HG03565 (cell line): ENCODE results near the gene SHROOM4.

ENCODE experiments used
- ATAC-seq: cut with Tn5 transposase; IDR thresholded peaks from one replicate; pipeline ENCODE4 v1.9.1; 2021; ENCODE audit warnings: mild to moderate bottlenecking, moderate library complexity; ENCODE audit not compliant: unreplicated experiment

SHROOM4 gene, protein sequence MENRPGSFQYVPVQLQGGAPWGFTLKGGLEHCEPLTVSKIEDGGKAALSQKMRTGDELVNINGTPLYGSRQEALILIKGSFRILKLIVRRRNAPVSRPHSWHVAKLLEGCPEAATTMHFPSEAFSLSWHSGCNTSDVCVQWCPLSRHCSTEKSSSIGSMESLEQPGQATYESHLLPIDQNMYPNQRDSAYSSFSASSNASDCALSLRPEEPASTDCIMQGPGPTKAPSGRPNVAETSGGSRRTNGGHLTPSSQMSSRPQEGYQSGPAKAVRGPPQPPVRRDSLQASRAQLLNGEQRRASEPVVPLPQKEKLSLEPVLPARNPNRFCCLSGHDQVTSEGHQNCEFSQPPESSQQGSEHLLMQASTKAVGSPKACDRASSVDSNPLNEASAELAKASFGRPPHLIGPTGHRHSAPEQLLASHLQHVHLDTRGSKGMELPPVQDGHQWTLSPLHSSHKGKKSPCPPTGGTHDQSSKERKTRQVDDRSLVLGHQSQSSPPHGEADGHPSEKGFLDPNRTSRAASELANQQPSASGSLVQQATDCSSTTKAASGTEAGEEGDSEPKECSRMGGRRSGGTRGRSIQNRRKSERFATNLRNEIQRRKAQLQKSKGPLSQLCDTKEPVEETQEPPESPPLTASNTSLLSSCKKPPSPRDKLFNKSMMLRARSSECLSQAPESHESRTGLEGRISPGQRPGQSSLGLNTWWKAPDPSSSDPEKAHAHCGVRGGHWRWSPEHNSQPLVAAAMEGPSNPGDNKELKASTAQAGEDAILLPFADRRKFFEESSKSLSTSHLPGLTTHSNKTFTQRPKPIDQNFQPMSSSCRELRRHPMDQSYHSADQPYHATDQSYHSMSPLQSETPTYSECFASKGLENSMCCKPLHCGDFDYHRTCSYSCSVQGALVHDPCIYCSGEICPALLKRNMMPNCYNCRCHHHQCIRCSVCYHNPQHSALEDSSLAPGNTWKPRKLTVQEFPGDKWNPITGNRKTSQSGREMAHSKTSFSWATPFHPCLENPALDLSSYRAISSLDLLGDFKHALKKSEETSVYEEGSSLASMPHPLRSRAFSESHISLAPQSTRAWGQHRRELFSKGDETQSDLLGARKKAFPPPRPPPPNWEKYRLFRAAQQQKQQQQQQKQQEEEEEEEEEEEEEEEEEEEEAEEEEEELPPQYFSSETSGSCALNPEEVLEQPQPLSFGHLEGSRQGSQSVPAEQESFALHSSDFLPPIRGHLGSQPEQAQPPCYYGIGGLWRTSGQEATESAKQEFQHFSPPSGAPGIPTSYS (N-terminal part only)

DNA sequence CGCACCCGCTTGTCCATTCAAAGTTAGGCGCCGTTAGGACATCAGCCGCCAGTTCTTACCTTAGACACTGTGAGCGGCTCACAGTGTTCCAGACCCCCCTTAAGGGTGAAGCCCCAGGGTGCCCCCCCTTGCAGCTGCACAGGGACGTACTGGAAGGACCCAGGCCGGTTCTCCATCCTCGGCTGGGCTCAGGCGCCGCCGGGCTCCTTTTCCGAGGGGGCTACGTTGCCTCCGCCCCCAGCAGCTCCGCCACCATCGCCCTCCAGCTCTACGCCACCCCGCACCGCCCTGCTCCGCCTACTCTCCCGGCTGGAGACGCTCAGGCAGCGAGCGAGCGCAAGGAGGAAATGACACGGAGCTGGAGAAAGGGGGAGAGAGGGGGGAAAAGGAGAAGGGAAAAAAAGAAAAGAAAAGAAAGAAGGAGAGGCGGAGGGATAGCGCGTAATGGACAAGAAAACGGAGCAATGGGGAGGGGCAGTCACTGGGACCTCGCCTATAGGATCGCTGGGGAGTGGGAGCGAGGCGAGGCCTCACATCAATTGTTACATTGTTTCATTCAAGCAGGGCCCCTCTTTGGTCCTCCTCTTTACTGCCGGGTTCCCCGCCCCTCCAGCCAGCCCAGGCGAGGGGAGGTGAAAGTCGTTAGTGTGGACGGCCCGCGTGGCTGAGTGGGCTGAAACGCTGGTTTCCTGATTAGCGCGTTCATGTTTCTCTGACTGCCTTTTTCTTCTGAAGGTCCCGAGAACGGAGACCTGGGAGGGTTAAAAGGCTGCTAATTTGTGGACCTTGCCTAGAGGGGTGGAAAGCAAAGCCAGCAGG lies at the start of gene SHROOM4:
Gene SHROOM4 (minus strand): TSS at position 352 of the 819 bp plus-strand sequence. CDS start 176 bp downstream, at position 176.
- ATAC-seq: no peak

DNA sequence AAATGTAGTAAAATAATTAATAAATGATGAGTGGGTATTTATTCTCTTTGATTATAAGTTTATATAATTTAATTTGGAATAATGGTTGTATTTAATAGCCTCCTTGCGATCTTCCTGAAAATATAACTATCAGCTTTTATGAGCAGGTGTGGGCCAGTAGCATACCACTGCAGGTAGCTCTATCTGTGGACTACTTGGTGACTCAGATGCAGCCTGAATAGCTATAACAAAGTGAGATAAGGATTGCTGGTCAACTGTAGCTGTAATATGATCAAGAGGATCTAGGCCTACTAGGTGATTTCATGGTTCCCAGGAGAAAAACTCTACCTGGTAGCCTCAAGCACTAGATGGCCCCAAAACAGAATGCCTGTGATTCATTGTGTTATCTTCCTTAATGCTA lies 49.5 kb upstream of the SHROOM4 start:
- ATAC-seq: no peak

DNA sequence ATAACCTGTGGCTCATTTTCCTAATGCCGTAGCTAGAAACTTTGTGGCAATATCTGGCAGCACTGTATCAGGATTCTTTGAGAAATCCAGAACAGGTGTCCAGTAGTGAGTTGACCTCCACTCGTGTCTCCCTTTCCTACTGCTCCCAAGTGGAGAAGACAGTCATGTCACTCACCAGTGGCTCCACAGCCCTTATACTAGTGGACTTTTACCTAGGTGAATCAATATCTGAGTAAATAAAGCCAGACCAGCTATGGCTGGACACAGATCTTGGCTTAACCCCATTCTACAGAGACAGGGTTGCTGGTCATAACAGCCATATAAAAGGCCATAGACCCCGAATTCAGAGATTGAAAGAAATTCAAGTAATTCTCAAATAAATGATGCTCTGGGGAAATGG lies 46.5 kb upstream of the SHROOM4 start:
- no peak for ATAC-seq

DNA sequence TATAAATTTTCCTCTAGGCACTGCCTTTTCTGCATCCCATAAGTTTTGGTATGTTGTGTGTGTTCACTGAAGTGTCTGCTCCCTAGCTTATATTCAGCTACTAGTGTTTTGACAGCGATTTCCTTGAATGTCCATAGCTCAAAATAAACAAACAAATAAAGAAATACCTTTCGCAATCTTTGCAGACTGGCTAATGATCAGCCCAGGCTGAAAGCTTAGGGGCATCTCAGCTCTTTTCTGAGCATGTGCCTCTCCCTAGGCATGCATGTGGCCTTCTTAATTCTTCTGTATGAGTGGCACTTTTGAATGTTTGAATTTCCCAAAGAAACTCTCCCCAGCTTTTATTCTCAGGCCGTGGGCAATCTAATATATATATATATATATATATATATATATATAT lies 44.6 kb upstream of the SHROOM4 start:
- ATAC-seq: no peak

DNA sequence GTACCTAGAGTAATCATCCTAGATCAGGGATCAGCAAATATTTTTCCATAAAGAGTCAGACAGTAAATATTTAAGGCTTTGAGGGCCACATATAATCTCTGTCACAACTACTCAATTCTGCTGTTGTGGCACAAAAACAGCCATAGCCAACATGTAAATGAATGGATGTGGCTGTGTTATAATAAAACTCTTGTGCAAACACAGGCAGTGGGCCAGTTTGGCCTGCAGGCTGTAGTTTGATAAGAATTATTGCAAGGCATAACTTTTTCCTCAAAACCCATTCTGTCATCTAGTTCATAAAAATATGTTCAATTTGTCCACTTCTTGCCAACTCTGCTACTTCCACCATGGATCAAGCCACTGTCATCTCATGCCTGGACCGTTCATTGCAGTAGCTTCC lies 39.4 kb upstream of the SHROOM4 start:
- ATAC-seq: no peak

DNA sequence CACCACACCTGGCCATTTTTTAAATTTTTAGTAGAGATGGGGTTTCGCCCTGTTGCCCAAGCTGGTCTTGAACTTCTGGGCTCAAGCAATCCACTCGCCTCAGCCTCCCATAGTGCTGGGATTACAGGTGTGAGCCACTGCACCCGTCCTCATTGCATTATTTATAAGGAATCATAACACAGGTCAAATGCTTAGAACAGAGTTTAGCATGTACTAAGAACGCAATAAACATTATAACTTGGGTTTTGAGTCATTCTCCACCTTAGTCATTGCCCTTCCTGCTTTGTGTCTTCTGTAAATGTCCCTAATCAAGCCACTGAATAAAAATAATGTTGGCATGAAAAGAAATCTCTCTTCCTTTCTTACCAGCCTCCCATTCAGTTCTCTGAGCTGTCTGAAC lies 38.5 kb upstream of the SHROOM4 start:
- ATAC-seq: no peak

DNA sequence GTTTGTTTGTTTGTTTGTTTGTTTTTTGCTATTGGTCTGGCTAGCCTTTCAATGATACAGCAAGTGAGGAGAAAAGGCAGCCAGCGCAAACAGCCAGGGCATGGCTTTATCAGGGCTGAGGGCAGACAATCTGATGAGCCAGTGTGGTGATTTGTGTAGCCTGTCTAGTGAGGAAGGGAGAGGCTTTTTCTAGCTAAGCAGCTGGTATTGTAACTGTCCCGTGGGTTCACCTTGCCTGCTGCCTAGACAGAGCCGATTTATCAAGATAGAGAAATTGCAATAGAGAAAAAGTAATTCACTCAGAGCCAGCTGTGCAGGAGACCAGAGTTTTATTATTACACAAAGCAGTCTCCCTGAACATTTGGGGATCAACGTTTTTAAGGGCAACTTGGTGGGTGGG lies 28.2 kb upstream of the SHROOM4 start:
- ATAC-seq: no peak

DNA sequence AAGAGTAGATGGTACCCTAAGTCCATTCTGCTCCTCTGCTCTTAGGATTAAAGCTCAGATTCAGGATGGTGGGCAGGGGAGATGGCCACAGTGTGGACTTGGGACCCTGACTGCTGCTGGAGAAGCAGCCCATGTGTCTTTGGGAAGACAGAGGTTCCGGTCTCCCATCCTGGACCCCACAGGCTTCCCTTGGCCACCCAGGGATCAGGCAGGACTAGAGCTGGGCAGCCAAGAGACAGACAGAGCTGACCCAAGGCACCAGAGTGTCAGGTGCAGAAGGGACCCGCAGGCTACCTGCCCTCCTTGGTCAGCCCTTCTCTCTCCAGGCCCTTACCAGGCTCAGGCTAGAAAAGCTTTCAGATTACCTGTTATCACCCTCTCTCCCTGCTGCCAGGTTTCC lies 25.7 kb upstream of the SHROOM4 start:
- ATAC-seq: no peak

DNA sequence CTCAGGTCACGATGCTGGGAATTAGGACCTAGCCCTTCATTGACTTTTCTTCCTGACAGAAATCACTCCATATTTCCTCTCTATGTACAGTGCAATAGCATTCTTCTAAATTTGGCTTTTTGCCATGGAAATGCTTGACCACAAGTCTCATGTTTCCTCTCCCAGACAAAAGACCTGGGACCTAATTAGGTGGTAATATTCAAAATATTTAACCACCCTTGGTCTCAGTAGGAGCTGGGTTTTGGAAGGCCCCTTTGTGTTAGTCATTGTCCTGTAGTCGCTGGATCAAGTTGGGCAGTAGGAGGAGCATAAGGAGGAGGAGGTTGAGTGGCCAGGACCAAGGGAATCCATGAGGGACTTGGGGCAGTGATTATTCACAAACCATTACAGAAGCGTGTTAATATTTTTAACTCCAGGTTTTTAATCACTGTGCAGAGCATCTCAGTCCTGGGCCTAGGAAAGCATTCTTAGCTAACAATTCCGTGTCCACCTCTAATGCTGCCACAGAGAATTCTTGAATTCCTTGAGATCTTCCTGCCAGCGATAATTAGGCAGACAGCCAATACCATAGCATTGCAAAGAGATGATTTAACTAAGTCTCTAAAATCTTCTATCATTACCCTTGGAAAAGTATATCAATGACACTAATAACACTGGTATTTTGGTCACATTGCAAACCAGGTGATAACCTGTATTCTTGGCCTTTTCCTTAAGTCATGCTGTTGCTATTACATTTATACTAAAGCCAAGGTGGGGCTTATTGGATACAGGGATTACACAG lies 25.0 kb upstream of the SHROOM4 start:
- no peak for ATAC-seq

DNA sequence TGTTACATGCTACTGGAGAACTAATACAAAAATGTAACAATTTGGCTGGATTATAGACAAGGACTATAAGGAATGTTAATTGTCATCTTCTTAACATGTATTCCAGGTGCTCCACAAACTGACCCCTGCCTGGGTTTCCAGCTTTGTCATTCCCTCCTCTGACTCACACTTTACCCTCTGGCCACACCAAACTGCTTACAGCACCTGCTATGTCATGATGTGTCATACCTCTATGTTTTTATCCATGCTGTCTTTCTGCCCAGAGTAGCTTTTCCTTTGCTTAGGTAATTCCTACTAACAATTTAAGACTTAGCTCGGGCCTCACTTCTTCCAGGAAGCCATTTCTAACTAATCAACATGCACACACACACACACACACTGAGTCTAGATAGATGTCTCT lies 14.0 kb upstream of the SHROOM4 start:
- no peak for ATAC-seq

DNA sequence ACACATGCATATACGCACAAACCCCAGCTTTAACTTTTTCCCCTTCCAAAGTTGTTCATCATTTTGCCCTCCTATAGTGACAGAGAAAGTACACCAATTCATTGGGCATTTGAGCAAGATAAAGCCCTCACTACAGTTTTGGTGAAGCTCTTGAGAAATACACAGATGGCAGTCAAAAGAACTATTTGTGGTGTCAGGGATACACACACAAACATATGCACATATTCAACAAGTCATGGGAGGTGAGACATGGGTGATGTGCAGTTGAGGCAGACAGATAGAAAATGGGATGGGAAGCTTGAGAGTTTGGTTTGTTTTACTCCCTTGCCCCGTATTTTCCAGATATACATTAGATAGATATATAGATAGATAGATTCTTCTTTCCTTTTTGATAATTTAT lies 11.8 kb upstream of the SHROOM4 start:
- no peak for ATAC-seq

DNA sequence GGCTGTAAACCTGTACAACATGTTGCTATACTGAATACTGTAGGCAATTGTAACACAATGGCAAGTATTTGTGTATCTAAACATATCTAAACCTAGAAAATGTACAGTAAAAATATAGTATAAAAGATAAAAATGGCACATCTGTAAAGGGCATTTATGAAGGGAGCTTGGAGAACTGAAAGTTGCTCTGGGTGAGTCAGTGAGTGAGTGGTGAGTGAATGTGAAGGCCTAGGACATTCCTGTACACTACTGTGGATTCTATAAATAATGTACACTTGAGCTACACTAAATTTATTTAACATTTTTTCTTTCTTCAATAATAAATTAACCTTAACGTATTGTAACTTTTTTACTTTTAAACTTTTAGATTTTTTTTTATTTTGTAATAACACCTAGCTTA lies 5.0 kb upstream of the SHROOM4 start:
- no peak for ATAC-seq

DNA sequence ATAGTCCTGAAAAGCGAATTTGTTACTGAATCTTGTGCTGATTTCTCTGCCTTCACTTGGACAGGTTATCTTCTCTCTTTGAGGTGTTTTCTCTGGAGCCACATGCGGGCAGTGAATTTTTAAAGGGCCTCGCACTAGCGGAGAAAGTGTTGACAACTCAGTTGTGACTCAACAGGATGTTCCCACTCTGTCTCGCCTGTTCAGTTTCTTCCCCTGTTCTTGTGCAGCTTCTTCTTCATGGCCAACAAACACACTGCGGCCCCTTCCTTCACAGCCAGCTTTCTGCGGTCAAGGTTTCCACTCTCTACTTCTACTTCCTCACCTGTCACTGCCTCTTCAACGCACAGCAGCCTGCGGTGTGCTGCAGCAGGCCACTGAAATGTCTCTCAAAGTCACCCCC lies 1.1 kb upstream of the SHROOM4 start:
- no peak for ATAC-seq

DNA sequence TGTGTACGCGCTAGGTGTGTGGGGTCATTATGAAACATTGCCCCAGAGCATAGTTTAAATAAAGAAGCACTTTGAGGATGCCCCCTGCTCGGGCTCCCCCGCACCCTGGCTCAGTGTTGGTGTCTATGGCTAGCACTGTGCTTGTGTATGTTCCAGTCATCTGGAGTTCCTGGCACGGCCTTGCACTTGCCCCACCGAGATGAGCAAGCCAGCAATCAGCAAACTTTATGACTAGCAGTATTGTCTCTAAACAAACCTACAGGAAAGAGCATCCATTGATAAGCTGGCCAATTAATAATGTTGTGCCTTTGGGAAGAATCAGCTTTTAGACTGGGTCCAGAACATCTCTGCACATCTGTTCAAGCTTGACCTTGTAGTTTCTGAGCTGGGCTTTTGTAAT lies 707 bp upstream of the SHROOM4 start:
- no peak for ATAC-seq

DNA sequence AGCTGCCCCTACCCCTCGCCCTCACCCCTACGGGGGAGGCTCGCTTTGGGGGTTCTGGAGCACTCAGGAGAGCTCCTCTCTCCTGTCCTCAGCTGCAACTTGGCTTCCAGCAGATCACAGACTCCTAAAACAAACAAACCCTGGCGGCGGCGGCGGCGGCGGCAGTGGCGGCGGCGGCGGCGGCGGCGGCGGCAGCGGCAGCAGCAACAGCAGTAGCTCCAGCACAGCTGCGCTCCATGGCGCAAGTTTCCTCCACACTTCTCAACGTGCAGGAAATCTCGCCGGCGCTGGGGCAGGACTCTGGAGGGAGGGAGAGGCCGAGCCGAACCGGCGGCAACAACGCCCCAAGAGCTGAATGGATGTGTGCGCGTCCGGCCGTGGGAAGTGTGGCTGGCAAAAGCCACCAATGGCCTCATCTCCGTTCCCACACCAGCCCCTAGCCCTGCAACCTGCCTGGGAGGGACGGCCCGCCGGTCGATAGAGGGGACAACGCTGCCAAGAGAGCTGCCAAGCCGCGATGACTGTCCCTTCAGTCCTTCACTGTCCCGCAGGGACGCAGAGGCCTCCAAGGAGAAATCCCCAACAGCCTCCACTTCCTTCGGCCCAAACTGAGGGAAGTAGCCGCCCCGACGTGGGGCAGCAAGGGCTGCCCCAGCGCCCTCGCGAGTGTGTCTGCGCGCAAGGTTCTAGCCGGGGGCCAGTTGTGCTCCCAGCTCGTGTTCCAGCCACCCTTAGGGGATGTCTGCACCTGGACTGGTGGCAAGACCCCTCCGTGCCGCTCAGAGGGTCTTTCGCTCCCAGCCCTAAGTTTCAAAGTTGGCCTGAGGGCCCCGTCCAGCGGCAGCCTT lies 775 bp downstream of the SHROOM4 start:
- ATAC-seq: no peak

DNA sequence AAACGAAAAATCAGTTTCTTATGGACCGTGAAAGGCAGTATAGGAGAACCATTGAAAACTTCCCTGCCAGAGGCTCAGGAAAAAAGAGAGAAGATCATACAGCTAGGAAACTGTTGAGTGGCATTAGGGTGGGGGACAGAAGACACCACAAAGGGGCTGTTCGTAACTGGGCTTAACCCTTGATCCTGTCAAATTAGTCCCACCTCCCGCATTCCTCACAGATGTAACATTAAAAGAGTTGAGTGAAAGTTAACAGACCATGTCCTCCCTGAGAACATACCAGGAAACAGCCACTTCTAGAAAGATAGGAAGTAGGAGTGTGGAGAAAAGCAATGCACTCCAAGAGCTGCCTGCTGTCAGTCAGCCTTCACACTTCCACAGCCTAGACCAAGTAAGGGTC lies 8.7 kb downstream of the SHROOM4 start:
- ATAC-seq: no peak

DNA sequence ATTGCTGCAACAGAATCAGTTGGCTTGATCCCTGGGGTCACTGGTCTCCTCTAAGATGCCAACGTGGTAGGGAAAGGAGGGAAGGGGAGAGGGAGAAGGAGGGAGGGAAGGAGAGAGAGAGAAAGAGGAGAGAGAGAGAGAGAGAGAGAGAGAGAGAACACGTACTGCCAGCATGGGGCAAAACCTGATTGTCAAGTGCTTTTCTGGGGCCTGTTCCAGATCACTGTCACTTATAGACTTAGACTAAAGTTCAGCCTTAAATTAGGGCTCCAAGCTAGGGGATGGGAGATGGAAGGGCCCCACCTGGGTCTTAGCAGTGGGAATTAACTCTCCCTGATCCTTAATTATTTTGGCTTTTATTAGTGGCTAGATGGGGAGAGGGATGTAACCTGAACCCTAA lies 12.9 kb downstream of the SHROOM4 start:
- no peak for ATAC-seq

DNA sequence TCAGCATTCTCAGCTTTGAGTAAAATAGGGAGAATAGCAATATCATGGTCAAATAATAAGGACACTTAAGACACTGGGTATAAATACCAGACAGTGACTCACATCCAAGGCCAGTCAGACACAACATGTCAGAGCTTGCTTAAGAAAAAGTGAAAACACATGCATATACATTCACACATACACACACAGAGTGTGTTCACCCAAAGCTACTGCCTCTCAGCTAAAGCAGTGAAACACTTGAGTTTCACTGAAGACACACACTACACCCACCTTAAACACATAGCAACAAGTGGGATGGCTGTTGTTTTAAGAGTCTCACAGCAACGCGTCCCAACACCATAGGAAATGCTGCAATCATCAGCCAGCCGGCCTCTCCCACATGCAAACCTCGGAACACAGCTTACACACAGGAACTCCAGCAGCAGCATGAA lies 14.4 kb downstream of the SHROOM4 start:
- ATAC-seq: no peak

DNA sequence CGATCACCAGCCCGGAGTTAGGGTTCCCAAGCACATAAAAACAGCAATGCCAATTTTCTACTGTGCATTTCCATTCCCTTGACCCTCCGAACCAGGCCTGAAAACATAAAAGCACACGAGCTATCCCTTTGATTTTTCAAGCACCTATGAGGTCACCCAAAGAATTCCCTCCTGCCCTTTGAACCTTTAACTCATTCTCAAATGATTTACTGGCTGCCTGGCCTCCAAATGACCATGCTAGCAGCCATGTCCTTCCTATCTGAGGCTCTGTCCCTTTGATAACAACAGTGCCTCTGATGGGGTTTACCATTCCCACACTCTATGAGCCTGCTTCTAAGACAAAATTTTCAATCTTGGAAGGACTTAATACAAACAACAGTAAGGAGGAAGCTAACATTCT lies 15.2 kb downstream of the SHROOM4 start:
- ATAC-seq: no peak
